HEK293 (cell line): Measurements from ENCODE around the gene CACNA1G.

Source experiments
- BCL11A ChIP-seq: fragments of 450-650 bp; formaldehyde crosslinking; IDR thresholded peaks from 2 replicates; pipeline ENCODE4 v1.5.1; 2016; ENCODE audit warnings: low read depth, missing biosample characterization, missing genetic modification characterization
- KLF16 ChIP-seq: fragments of 450-650 bp; formaldehyde crosslinking; IDR thresholded peaks from 2 replicates; pipeline ENCODE4 v1.5.1; 2017; ENCODE audit warnings: missing biosample characterization, missing genetic modification characterization
- KLF7 ChIP-seq: fragments of 450-650 bp; formaldehyde crosslinking; IDR thresholded peaks from 2 replicates; pipeline ENCODE4 v1.5.1; 2016; ENCODE audit warnings: missing biosample characterization, missing genetic modification characterization, borderline replicate concordance
- KLF8 ChIP-seq: fragments of 450-650 bp; formaldehyde crosslinking; IDR thresholded peaks from 2 replicates; pipeline ENCODE4 v1.5.1; 2016; ENCODE audit warnings: missing biosample characterization, missing genetic modification characterization
- PATZ1 ChIP-seq: fragments of 450-650 bp; formaldehyde crosslinking; IDR thresholded peaks from 2 replicates; pipeline ENCODE4 v1.5.1; 2016; ENCODE audit warnings: missing biosample characterization, missing genetic modification characterization
- SALL2 ChIP-seq: fragments of 450-650 bp; formaldehyde crosslinking; IDR thresholded peaks from 2 replicates; pipeline ENCODE4 v1.5.0; 2017; ENCODE audit warnings: missing biosample characterization, mild to moderate bottlenecking, missing genetic modification characterization, borderline replicate concordance
- ZBTB10 ChIP-seq: fragments of 450-650 bp; formaldehyde crosslinking; IDR thresholded peaks from 2 replicates; pipeline ENCODE4 v1.5.1; 2016; ENCODE audit warnings: missing biosample characterization, missing genetic modification characterization
- ZNF211 ChIP-seq: fragments of 450-650 bp; formaldehyde crosslinking; IDR thresholded peaks from 2 replicates; pipeline ENCODE4 v1.5.1; 2016; ENCODE audit warnings: low read depth, missing biosample characterization, missing genetic modification characterization
- ZNF239 ChIP-seq: fragments of 450-650 bp; formaldehyde crosslinking; IDR thresholded peaks from 2 replicates; pipeline ENCODE4 v1.5.1; 2016; ENCODE audit warnings: missing biosample characterization, missing genetic modification characterization
- ZNF274 ChIP-seq, 2 experiments: fragments of 200-500 bp in 1 of 2; fragments of 450-650 bp in 1 of 2; sonication (Bioruptor generic) in 1 of 2; formaldehyde crosslinking in 1 of 2; IDR thresholded peaks; 2 replicates each; pipeline versions ENCODE4 v1.5.1 to v1.6.1; 2014 to 2016; ENCODE audit warnings: borderline replicate concordance in 1 of 2, inconsistent platforms in 1 of 2, low read length in 1 of 2, missing biosample characterization in 1 of 2, missing genetic modification characterization in 1 of 2
- ZNF280D ChIP-seq: fragments of 450-650 bp; formaldehyde crosslinking; IDR thresholded peaks from 2 replicates; pipeline ENCODE4 v1.5.1; 2016; ENCODE audit warnings: missing biosample characterization, missing genetic modification characterization
- ZNF292 ChIP-seq: fragments of 450-650 bp; formaldehyde crosslinking; IDR thresholded peaks from 2 replicates; pipeline ENCODE4 v1.5.1; 2016; ENCODE audit warnings: low read depth, missing biosample characterization, missing genetic modification characterization, borderline replicate concordance
- ZNF416 ChIP-seq: fragments of 450-650 bp; formaldehyde crosslinking; IDR thresholded peaks from 2 replicates; pipeline ENCODE4 v1.5.1; 2016; ENCODE audit warnings: missing biosample characterization, missing genetic modification characterization
- ZNF513 ChIP-seq: fragments of 450-650 bp; IDR thresholded peaks from 2 replicates; pipeline ENCODE4 v1.5.1; 2018; ENCODE audit warnings: missing biosample characterization, missing genetic modification characterization
- ZNF596 ChIP-seq: fragments of 450-650 bp; IDR thresholded peaks from 2 replicates; pipeline ENCODE4 v1.5.0; 2018; ENCODE audit warnings: missing biosample characterization, mild to moderate bottlenecking, missing genetic modification characterization, moderate library complexity
- ZNF654 ChIP-seq: fragments of 450-650 bp; formaldehyde crosslinking; IDR thresholded peaks from 2 replicates; pipeline ENCODE4 v1.5.1; 2016; ENCODE audit warnings: low read depth, missing biosample characterization, missing genetic modification characterization
- ZNF670 ChIP-seq: fragments of 450-650 bp; formaldehyde crosslinking; IDR thresholded peaks from 2 replicates; pipeline ENCODE4 v1.5.1; 2016; ENCODE audit warnings: missing biosample characterization, missing genetic modification characterization, low read depth
- ZNF843 ChIP-seq: fragments of 450-650 bp; formaldehyde crosslinking; IDR thresholded peaks from 2 replicates; pipeline ENCODE4 v1.5.1; 2016; ENCODE audit warnings: missing biosample characterization, missing genetic modification characterization
- ZXDB ChIP-seq: fragments of 450-650 bp; formaldehyde crosslinking; IDR thresholded peaks from 2 replicates; pipeline ENCODE4 v1.5.1; 2016; ENCODE audit warnings: missing biosample characterization, missing genetic modification characterization
- TF ChIP-seq, protein P1 (sequence below): sonication (generic); formaldehyde crosslinking; IDR thresholded peaks from 2 replicates; pipeline ENCODE4 v1.8.1; 2022; ENCODE audit warnings: mild to moderate bottlenecking, moderate library complexity, missing genetic modification reagents
- TF ChIP-seq, protein P2 (sequence below): fragments of 450-650 bp; formaldehyde crosslinking; IDR thresholded peaks from 2 replicates; pipeline ENCODE4 v1.5.1; 2016; ENCODE audit warnings: missing biosample characterization, missing genetic modification characterization, low read depth

CACNA1G gene

DNA sequence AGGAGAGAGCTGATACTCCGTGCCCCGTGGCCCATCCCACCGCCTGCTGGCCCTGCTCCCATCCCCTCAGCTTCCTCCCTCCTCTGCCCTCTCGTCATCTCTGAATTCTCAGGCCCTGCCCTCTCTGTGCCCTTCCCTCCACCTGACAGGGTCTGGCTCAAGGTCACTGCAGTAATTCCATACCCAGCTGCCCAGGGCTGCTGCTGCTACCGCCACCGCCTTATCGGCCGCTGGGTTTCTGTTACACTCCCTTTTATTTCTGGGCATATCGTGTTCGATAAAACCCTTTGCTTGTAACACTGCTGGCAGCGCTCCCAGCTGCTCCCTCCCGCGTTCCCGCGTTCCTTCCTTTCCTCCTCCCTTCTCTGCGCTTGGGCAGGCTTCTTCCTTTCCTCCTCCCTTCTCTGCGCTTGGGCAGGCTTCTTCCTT lies 26.8 kb upstream of the CACNA1G start (continued):
- no peak for TF ChIP-seq ZNF513 (tag by site-specific recombination)
- 0 out of 2 replicates have a peak, but pooled peaks have one; percentile 41 for TF ChIP-seq KLF16
- TF ChIP-seq ZNF843 (tag by site-specific recombination): peak; percentile 47; the same call in 1 of the 2 replicates
- TF ChIP-seq ZNF292 (tag by site-specific recombination): no peak
- no peak for TF ChIP-seq ZNF239 (tag by site-specific recombination)
- TF ChIP-seq ZNF274 (IDR thresholded peaks at IDR 0.05; ENCODE audit: low read length): no peak
- TF ChIP-seq ZNF274 (tag by site-specific recombination; IDR thresholded peaks at IDR 0.05; ENCODE audit: borderline replicate concordance): no peak
- no peak for TF ChIP-seq ZNF654 (tag by site-specific recombination)
- no peak for TF ChIP-seq ZNF211 (tag by site-specific recombination)
- TF ChIP-seq ZNF596: no peak
- no peak for TF ChIP-seq KLF8 (tag by site-specific recombination)
- 0 out of 2 replicates have a peak, but pooled peaks have one; percentile 55 for TF ChIP-seq BCL11A
- TF ChIP-seq ZNF416 (tag by site-specific recombination): no peak
- TF ChIP-seq, protein P1, sequence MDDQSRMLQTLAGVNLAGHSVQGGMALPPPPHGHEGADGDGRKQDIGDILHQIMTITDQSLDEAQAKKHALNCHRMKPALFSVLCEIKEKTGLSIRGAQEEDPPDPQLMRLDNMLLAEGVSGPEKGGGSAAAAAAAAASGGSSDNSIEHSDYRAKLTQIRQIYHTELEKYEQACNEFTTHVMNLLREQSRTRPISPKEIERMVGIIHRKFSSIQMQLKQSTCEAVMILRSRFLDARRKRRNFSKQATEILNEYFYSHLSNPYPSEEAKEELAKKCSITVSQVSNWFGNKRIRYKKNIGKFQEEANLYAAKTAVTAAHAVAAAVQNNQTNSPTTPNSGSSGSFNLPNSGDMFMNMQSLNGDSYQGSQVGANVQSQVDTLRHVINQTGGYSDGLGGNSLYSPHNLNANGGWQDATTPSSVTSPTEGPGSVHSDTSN (CRISPR knock-in tag): no peak
- TF ChIP-seq, protein P2, sequence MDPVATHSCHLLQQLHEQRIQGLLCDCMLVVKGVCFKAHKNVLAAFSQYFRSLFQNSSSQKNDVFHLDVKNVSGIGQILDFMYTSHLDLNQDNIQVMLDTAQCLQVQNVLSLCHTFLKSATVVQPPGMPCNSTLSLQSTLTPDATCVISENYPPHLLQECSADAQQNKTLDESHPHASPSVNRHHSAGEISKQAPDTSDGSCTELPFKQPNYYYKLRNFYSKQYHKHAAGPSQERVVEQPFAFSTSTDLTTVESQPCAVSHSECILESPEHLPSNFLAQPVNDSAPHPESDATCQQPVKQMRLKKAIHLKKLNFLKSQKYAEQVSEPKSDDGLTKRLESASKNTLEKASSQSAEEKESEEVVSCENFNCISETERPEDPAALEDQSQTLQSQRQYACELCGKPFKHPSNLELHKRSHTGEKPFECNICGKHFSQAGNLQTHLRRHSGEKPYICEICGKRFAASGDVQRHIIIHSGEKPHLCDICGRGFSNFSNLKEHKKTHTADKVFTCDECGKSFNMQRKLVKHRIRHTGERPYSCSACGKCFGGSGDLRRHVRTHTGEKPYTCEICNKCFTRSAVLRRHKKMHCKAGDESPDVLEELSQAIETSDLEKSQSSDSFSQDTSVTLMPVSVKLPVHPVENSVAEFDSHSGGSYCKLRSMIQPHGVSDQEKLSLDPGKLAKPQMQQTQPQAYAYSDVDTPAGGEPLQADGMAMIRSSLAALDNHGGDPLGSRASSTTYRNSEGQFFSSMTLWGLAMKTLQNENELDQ: no peak
- TF ChIP-seq ZNF280D (tag by site-specific recombination): no peak
- TF ChIP-seq ZBTB10 (tag by site-specific recombination): no peak
- no peak for TF ChIP-seq ZNF670 (tag by site-specific recombination)
- peak; percentile 68 for TF ChIP-seq ZXDB (tag by site-specific recombination)
- no peak for TF ChIP-seq KLF7 (tag by site-specific recombination)
- TF ChIP-seq PATZ1 (tag by site-specific recombination): peak; percentile 36
- no peak for TF ChIP-seq SALL2 (tag by site-specific recombination)
